Liver (tissue), 3 donors: ENCODE results near the gene MSL2.

Experiments used
- GABPA ChIP-seq, 2 donors: IDR thresholded peaks in 1 of 2; conservative IDR thresholded peaks in 1 of 2; 2 replicates each; pipeline ENCODE4 v1.6.1; 2016; ENCODE audit warnings: antibody characterized with exemption in 2 of 2, mild to moderate bottlenecking in 1 of 2, moderate library complexity in 1 of 2
- JUND ChIP-seq, 2 donors: IDR thresholded peaks; 2 replicates each; pipeline ENCODE4 v1.6.1; 2016; ENCODE audit warnings: antibody characterized with exemption in 2 of 2
- REST ChIP-seq: IDR thresholded peaks from 2 replicates; pipeline ENCODE4 v1.6.1; 2016; ENCODE audit warnings: antibody characterized with exemption, mild to moderate bottlenecking
- SP1 ChIP-seq: IDR thresholded peaks from 2 replicates; pipeline ENCODE4 v1.6.1; 2018; ENCODE audit warnings: antibody characterized with exemption, mild to moderate bottlenecking
- TAF1 ChIP-seq: conservative IDR thresholded peaks from 2 replicates; pipeline ENCODE4 v1.6.1; 2016; ENCODE audit warnings: antibody characterized with exemption, mild to moderate bottlenecking
- YY1 ChIP-seq: IDR thresholded peaks from 2 replicates; pipeline ENCODE4 v1.6.1; 2016; ENCODE audit warnings: antibody characterized with exemption, mild to moderate bottlenecking
- TF ChIP-seq, protein P1 (sequence below): fragments of 150-350 bp; IDR thresholded peaks from 2 replicates; pipeline ENCODE4 v1.5.1; 2017; ENCODE audit warnings: improper control_type of control experiment, low read depth, low read length; ENCODE audit not compliant: missing input control
- TF ChIP-seq, protein P2 (sequence below): IDR thresholded peaks from 2 replicates; pipeline ENCODE4 v1.6.1; 2016; ENCODE audit warnings: antibody characterized with exemption
- donor health status: healthy.
- donor health status: healthy.

- TF ChIP-seq, protein P1, sequence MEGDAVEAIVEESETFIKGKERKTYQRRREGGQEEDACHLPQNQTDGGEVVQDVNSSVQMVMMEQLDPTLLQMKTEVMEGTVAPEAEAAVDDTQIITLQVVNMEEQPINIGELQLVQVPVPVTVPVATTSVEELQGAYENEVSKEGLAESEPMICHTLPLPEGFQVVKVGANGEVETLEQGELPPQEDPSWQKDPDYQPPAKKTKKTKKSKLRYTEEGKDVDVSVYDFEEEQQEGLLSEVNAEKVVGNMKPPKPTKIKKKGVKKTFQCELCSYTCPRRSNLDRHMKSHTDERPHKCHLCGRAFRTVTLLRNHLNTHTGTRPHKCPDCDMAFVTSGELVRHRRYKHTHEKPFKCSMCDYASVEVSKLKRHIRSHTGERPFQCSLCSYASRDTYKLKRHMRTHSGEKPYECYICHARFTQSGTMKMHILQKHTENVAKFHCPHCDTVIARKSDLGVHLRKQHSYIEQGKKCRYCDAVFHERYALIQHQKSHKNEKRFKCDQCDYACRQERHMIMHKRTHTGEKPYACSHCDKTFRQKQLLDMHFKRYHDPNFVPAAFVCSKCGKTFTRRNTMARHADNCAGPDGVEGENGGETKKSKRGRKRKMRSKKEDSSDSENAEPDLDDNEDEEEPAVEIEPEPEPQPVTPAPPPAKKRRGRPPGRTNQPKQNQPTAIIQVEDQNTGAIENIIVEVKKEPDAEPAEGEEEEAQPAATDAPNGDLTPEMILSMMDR = no peak
- no peak for TF ChIP-seq REST
- TF ChIP-seq JUND (IDR thresholded peaks at IDR 0.05) = no peak
- TF ChIP-seq YY1 = no peak
- no peak for TF ChIP-seq TAF1
- TF ChIP-seq, protein P2, sequence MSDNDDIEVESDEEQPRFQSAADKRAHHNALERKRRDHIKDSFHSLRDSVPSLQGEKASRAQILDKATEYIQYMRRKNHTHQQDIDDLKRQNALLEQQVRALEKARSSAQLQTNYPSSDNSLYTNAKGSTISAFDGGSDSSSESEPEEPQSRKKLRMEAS = no peak
- TF ChIP-seq GABPA (IDR thresholded peaks at IDR 0.05 in 1 of 2, conservative IDR thresholded peaks at IDR 0.05 in 1 of 2) = no peak
- no peak for TF ChIP-seq SP1
Observed at GRCh38 chr3:136237103-136237502, 41.0 kb upstream of the MSL2 start.
